HG02678 (cell line): Measurements from ENCODE around the gene GSTO1.
A peak's percentile ranks its signal among the peaks of the same experiment; 100 is the strongest.
"Not testable (repeated sequence)": the region's sequence is repeated elsewhere in the genome, so short reads cannot be mapped to it uniquely, and the experiment has no call there.

ENCODE experiments used
- ATAC-seq: cut with Tn5 transposase; IDR thresholded peaks from one replicate; pipeline ENCODE4 v1.9.1; 2021; ENCODE audit warnings: mild to moderate bottlenecking, moderate library complexity; ENCODE audit not compliant: unreplicated experiment

The GSTO1 gene

DNA sequence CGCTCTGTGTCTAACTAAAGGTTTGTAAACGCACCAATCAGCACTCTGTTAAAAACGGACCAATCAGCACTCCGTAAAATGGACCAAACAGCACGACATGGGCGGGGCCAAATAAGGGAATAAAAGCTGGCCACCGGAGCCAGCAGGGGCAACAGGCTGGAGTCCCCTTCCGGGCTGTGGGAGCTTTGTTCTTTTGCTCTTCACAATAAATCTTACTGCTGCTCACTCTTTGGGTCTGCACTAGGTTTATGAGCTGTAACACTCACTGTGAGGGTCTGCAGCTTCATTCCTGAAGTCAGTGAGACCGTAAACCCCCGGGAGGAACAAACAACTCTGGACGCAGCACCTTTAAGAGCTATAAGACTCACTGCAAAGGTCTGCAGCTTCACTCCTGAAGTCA is 5.8 kb upstream of the GSTO1 start:
- not testable (repeated sequence) for ATAC-seq

DNA sequence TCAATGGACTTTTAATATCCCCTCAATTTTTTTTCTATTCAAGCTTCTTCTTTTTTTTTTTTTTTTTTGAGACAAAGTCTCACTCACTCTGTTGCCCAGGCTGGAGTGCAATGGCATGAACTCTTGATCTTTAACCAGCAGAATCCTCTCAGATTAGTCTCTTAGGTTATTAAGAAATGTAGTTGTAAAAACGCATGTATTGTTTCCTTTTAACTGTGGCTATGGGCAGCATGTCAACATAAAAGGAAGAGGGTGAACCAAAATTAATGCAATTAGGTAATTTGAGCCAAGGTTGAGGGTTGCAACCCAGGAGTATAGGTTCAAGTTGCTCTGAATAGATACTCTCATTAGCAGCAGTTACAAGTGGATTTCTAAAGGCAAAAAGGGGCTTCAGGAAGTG is 4.3 kb upstream of the GSTO1 start:
- no peak for ATAC-seq

DNA sequence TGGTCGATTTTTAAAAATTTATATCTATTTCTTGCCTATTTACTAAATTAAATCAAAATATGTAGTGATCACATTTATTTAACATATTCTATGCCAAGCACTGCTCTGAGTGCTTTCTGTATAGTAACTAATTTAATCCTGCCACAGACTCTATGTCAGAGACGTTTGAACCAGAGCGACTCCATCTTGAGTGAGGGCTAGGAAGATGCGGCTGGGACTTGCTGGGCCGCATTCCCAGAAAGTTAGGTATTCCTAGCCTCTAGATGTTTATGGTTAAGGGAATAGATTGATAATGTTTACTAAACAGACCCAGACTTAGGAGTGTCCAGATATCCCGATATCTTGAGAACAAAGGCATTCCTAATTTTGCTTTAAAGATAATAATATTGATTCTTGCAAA is 3.2 kb upstream of the GSTO1 start:
- no peak for ATAC-seq

DNA sequence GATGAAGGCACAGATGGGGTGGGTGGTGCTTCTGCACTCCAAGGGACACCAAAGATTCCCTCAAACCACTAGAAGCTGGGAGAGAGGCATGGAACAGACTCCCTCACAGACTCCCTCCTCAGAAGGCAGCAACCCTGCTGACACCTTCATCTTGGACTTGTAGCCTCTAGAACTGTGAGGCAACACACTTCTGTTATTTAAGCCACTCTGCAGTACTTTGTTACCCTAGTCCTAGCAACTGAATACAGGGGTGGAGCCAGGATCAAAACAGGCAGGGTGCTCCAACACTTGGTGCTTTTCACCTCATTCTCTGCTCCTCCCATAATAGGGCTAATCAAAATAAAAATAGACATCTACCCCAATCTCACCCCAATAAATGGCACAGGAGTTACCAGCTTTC is 2.3 kb upstream of the GSTO1 start:
- ATAC-seq = no peak

DNA sequence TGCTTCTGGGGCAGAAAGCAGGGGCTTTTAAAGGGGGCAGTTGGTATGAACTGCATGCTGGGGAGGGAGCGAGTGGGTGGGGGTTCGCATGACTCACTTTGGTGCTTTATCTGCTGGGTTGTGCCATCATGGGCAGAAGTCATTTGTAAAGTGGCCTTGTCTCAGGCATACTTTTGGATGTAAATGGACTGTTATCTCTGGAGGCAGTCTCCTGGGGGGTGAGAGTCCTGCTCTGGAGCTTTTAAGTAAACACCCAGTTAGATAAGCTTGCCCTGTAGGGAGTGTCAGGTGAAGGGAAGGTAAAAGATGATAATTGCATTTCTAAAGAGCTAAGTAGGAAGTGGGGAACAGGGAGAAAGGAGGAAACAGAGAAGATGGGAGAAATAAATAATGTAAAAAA is 1.6 kb upstream of the GSTO1 start:
- no peak for ATAC-seq

DNA sequence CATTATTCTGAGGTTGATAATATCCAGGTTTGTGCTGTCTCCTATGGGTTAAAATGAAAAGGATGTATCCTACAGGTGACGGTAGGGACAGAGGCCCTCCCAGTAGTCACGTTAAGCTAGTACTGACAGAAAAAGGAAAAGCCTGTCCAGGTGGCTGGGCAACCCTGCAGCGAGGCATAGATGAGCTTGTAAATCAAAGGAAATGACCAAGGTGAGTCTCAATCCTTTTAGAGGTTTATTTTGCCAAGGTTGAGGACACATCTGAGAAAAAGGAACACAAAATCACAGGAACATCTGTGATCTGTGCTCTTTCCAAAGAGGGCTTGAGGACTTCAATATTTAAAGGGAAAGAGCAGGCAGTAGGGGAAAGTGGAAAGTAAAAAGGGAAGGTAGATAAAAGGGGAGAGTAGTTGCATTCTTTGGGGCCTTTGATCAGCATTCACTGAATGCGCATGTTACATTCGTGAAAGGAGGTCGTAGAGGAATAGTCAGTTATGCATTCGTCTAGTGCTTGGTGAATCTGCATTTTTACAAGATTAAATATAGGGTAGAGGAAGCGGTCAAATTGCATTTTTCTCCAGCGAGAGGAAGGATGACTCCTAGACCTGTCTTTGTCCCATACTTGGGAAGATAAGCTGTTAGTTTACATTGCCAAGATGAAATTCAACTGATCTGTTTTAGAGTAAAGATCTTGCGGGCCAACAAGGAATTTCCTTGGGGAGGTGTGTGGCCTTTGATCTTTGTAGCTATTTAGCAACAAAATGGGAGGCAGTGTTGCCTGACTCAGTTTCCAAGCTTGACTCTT is 884 bp upstream of the GSTO1 start:
- no peak for ATAC-seq

DNA sequence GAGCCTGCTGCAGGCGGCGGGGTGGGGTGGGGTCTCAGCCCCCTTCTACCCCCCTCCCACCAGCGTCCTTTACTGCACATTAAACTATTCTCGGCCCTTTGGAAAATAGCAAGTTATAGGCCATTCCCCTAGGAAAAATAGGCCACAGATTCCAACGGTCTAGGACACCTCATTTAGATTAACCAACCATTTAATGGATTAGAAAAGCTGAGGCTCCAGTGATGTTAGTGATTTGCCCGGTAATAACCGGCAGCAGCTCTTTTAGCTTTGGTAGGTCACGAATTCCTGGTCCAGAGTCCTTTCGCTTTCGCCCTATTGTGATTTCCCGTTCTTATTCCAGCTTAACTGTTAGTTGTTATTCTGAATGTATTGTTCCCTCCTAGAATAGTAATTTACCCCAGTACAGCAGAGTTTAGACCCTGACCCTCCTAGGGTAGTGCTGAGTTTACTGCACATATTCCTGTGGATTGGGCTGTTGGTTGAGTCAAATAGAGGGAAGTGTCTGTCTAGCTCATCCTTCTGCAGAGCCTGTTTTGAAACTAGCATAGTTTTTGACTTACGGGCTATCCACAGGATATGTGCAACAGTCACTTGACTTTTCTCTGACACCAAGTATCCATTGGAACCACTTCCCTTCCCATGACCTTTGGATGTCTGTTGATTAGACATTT is 754 bp downstream of the GSTO1 start:
- peak; percentile 36 for ATAC-seq

DNA sequence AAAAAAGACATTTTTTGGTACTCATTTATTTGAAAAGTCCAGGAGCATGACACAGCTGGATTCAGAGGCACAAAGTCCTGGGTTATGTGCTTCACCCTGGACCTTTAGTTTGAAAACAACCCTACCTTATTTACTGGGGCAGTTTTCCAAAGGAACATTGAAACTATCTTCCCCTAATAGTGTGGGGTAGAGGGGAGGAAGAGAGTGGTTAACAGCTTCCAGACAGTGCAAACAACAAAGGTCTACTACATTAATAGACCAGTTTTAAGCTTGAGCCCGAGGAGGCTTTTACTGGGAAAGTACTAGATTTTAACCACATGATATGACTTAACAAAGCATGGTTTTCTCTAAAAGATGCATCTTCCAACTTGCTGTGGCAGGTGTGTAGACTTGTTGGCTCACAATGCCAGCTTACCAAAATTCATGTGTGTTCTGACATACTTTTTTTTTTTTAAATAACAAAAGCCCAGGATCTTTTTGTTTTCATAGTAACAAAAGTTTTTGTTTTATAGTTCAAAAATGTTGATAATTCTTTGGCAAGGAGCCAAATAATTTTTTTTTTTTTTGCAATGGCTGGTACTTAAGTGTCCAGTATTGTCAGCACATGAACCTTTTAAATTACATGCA is 1.8 kb downstream of the GSTO1 start:
- no peak for ATAC-seq

DNA sequence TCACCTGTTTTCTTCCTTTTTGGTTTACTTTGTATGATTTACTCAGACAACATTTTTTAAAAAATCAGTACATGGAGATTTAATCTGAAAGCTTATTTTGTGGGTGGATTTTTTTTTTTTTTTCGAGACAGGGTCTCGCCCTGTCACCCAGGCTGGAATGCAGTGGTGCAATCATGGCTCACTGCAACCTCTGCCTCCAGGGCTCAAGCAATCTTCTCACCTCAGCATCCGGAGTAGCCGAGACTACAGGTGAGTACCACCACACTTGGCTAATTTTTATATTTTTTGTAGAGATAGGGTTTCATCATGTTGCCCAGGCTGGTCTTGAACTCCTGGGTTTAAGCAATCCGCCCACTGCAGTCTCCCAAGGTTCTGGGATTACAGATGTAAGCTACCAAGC is 2.5 kb downstream of the GSTO1 start:
- ATAC-seq = no peak

DNA sequence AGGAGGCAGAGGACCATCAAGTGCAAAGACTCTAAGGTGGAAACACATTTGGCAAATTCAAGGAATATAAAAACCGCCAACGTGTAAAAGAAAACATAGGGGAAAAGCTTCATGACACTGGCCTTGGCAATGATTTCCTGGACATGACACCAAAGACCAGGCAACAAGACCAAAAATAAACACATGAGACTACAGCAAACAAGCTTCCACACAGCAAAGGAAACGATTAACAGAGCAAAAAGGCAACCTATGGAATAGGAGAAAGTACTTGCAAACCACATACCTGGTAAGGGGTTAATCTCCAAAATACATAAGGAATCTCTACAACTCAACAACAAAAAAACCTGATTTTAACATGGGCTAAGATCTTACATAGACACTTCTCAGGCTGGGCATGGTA is 3.5 kb downstream of the GSTO1 start:
- ATAC-seq = no peak

DNA sequence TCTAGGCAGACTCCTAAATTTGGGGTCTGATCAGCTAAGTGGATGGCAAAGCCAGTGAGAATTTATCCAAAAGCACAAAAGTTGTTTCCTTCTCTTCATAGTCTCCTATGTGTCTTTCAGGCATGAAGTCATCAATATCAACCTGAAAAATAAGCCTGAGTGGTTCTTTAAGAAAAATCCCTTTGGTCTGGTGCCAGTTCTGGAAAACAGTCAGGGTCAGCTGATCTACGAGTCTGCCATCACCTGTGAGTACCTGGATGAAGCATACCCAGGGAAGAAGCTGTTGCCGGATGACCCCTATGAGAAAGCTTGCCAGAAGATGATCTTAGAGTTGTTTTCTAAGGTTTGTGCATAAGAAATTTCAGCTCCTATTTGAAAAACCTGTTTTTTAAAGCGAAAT is 4.8 kb downstream of the GSTO1 start:
- ATAC-seq = no peak

DNA sequence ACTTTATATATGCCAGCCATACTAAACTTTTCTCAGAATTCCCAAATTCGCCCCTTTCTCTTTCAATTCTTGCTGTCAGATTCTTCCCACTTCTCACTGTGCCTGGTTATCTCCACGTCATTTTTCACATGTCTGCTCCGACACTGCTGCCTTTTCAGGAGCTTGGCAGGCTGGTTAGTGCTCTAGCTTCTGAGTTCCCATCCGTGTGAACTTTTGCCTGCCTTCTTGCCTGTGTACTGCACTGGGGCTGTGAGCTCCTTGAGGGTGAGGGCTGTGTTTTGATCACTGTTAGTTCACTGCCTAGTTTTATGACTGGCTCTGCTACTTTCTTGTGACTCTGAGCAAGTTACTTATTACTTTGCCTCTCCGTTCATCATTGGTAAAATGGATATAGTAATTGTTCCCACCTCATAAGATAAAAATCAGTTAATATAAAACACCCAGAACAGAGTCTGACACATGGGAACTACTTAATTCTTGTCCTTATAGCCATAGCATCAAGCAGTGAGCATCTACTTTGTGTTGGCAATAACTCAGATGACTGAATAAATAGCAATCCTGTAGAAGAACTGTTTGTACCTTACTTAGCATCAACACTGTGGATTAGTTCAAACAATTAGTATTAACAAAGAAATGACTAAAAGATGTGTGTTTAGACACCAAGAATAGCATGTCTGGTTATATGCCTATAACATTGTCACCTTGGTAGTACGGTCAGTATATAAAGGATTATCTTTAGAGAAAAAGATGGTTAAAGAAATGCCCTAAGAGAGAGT is 5.5 kb downstream of the GSTO1 start:
- no peak for ATAC-seq

DNA sequence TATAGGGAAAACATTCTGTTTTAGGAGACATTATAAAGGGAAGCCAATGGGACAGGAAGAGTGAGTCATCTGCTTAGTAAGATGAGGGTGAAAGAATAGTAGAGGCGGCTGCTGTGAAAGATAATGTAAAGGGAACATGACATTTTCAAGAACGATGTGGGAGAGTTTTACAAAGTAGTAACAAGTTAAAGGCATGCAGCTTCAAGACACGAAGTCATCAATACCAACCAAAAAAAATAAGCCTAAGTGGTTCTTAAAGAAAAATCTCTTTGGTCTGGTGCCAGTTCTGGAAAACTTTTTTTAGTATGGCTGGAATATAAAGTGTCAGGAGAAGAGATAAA is 6.1 kb downstream of the GSTO1 start:
- no peak for ATAC-seq

DNA sequence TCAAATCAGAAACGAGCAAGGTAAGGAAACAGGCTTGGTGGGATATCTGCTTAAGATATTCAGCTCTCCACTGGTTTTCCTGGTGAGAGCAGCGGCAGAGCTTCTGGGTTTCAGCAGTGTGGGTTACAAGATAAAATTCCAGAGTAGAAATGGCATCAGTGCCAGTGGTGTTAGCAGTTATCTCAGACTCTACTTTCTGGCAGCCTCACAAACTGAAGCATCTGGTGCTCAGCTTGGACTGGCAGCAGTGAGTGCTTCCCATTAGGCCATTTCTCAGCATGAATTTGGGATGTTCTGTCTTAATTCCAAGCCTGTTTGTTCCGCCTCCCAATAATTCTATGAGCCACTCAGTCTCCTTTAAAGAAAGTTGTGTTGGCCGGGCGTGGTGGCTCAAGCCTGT is 7.4 kb downstream of the GSTO1 start:
- ATAC-seq = no peak

DNA sequence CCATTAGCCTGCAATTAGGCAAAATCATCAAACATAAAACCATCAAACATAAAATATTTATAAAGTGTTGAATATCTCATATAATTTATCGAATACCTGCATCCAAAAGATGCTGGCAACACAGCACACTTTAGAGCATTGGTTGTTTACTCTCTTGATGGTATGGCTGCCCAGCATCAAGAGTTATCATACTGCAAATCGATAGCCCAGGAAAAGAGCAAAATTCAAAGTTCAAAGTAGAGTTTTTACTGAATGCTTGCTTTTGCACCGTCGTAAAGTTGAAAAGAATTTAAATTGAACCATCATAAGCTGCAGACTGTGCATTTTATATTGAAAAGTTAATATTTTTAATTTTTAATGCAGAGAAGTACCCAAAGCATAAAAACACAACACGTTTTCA is 10.1 kb downstream of the GSTO1 start:
- ATAC-seq = no peak

DNA sequence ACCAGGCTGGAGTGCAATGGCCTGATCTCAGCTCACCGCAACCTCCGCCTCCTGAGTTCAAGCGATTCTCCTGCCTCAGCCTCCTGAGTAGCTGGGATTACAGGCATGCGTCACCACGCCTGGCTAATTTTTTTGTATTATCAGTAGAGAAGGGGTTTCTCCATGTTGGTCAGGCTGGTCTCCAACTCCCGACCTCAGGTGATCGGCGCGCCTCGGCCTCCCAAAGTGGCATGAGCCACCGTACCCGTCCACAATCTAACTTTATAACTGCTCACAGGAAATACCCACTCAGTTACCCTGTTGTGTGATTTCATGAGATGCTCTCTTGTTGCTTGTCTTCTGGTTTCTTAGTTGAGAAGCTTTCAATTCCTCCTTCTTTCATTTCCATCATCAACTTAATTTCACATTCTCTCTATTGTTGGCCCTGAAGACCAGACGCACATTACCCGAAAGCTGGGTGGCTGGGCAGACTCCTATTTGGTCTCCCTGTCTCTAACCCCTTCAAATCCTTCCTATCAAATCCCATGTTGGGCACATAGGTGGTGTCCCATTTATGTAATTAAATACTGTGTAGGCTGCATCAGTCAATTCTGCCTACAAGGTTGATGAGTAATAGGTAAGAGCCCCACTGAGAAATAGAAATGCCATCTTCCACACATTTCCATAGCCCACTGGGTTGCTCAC is 13.2 kb downstream of the GSTO1 start:
- ATAC-seq = no peak

DNA sequence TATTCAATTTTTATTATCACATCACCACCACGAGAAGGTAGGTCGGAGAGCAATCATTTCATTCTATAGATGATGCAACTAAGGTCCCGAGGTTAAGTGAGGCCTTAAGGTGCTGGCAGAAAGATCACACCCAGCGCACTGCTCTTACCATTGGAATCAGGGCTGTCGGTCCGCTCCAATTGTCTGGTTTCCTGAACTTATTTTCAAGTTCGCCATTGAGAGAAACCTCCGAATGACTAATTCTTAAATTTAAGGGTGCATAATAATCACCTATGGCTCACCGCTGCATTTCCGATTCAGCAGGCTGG is 13.7 kb downstream of the GSTO1 start:
- ATAC-seq = no peak

DNA sequence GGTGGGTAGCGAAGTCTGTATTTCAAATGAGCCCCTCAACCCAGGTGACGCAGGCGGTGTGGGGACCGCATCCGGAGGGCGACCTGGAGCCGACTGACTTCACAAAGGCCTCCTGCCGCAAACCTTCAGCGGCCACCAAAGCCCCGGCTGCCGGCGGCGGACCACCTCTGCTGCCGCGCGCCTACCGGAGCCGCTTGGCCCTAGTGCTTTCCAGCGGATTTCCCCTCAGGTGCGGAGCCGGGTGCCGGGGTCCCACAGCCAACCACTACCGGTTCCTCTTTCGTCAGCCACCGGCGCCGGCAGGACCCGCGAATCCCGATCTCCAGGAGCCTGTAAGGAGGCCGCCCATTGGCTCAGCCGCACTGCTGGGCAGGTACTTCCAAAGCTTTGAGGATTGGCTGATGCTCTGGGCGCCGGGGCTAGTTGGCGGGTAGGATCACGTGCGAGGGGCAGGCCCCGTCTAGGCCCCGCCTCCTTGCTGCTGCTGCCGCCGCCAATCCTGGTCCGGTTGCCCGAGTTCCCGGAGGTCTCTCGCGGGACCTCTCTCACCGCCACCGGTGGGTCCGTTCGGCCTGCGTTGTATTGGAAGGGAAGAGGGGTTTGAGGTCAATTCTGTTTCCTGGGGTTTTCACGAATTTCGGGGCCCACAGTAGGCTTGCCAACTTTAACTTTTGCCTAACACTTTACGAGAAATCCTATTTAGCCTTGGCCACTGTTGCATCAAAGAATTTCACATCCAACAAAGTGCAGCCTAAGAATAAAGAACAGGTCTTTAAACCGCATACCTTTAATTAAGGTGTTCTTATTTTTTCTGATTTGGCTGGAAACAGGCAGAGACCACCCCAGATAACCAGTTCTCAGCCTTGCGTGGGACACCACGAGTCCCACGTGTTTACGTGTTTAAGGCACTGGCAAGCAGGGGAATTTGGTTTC is 14.3 kb downstream of the GSTO1 start, which contains the start of gene GSTO2:
Gene GSTO2, plus strand, starts transcription at position 472 of the 933 bp plus-strand sequence. CDS start 5,732 bp downstream, outside the sequence.
- peak; percentile 99 for ATAC-seq

DNA sequence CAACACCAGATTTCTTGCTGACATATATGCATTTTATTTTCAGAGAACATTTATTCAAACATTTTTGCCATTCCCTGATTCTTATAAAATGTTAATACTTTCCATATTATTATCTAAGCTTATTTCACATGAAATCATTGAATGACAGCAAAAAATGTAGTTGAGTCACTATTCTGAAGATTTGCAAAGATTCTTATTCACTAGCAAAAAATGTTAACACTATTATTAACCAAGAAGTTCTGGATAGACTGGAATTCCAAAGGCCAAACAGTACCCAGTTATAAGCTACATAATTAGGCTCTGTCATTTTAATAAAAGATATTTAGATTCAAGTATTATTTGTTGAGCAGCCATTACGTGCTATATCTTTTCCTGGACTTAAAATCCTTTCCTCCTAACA is 18.6 kb downstream of the GSTO1 start:
- no peak for ATAC-seq
